Astrocyte (in vitro differentiated cells and primary cell): ENCODE data around the gene LCE1B.

Source experiments
- CTCF ChIP-seq: IDR thresholded peaks from 2 replicates; pipeline ENCODE4 v1.5.1; 2011; ENCODE audit warnings: low read depth, mild to moderate bottlenecking, inconsistent platforms, low read length, moderate library complexity; ENCODE audit not compliant: insufficient read depth
- EZH2 ChIP-seq: IDR thresholded peaks from 2 replicates; pipeline ENCODE4 v1.6.1; 2012; ENCODE audit warnings: mild to moderate bottlenecking, low read length, inconsistent platforms; ENCODE audit not compliant: insufficient read depth

DNA sequence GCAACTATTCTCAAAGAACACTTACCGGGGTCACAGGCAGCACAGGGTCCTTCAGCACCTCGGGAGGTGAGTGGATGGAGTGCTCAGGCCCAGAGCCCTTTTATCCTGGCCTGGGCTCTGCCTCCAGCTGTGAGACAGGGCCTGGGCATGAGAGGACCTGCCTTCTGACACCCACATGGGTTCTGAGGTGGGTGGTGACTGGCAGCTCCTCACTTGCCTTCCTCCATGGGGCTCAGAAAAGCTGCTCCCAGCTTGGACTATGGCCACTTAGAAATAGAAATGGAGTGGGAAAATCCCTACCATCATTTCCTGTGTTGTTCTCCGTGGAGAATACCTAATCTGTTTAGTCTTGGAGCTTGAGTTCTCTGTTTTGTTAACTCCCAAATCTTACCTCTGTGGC is 5.2 kb upstream of the LCE1B start, which contains the start of gene LCE1C:
- no peak for TF ChIP-seq CTCF
- TF ChIP-seq EZH2, result no peak
